Osteoblast (primary cell): ENCODE data around the gene C2orf80. TPM values are rescaled to one million over a fixed set of nuclear protein-coding genes. Genes with fewer than 3 reads are reported as not detected.

ENCODE experiments used
- DNase-seq: peaks from one replicate; pipeline ENCODE4 v3.0.0; 2011; ENCODE audit warnings: low spot score, mixed read lengths; ENCODE audit not compliant: insufficient read length; ENCODE audit errors: missing footprints
- H2AFZ ChIP-seq: 2 replicates; pipeline ENCODE4 v1.6.0; 2011; ENCODE audit warnings: mild to moderate bottlenecking, low read length
- H3K27ac ChIP-seq: 2 replicates; pipeline ENCODE4 v1.5.1; 2011; ENCODE audit warnings: mild to moderate bottlenecking, low read depth, low read length, moderate library complexity
- H3K27me3 ChIP-seq: 2 replicates; pipeline ENCODE4 v1.6.0; 2012; ENCODE audit warnings: mild to moderate bottlenecking, control low read depth, inconsistent platforms, low read length, moderate library complexity; ENCODE audit not compliant: insufficient read depth
- H3K36me3 ChIP-seq: 2 replicates; pipeline ENCODE4 v1.5.1; 2011; ENCODE audit warnings: mild to moderate bottlenecking, low read length, control low read depth, moderate library complexity; ENCODE audit not compliant: insufficient read depth
- H3K4me1 ChIP-seq: 2 replicates; pipeline ENCODE4 v1.5.1; 2011; ENCODE audit warnings: mild to moderate bottlenecking, low read length, control low read depth, moderate library complexity; ENCODE audit not compliant: insufficient read depth
- H3K4me2 ChIP-seq: 2 replicates; pipeline ENCODE4 v1.6.0; 2011; ENCODE audit warnings: mild to moderate bottlenecking, low read length; ENCODE audit not compliant: insufficient read depth
- H3K4me3 ChIP-seq: fragments of 200-600 bp; sonication (generic); 3 replicates; pipeline ENCODE4 v1.5.1; 2012; ENCODE audit warnings: mild to moderate bottlenecking, low read length, inconsistent platforms; ENCODE audit not compliant: insufficient read depth
- H3K79me2 ChIP-seq: 2 replicates; pipeline ENCODE4 v1.6.0; 2012; ENCODE audit warnings: mild to moderate bottlenecking, low read length, control low read depth, inconsistent platforms; ENCODE audit not compliant: insufficient read depth
- H3K9me3 ChIP-seq: 2 replicates; pipeline ENCODE4 v1.5.1; 2011; ENCODE audit warnings: low read depth, low read length, control low read depth
- H4K20me1 ChIP-seq: 2 replicates; pipeline ENCODE4 v1.6.0; 2012; ENCODE audit warnings: mild to moderate bottlenecking, low read length, control low read depth; ENCODE audit not compliant: insufficient read depth
- total RNA-seq: library from RNA; depleted of rRNA; stranded (reverse); fragments of >200 nt; gene quantifications from 2 replicates; pipeline ENCODE4 v1.2.3, GENCODE V29; 2012
- TF ChIP-seq, protein P1 (sequence below): IDR thresholded peaks from 2 replicates; pipeline ENCODE4 v1.5.1; 2011; ENCODE audit warnings: mild to moderate bottlenecking, low read depth, low read length, moderate library complexity; ENCODE audit errors: extremely low read depth

C2orf80 gene
- total RNA-seq, 1 donor, result not detected

DNA sequence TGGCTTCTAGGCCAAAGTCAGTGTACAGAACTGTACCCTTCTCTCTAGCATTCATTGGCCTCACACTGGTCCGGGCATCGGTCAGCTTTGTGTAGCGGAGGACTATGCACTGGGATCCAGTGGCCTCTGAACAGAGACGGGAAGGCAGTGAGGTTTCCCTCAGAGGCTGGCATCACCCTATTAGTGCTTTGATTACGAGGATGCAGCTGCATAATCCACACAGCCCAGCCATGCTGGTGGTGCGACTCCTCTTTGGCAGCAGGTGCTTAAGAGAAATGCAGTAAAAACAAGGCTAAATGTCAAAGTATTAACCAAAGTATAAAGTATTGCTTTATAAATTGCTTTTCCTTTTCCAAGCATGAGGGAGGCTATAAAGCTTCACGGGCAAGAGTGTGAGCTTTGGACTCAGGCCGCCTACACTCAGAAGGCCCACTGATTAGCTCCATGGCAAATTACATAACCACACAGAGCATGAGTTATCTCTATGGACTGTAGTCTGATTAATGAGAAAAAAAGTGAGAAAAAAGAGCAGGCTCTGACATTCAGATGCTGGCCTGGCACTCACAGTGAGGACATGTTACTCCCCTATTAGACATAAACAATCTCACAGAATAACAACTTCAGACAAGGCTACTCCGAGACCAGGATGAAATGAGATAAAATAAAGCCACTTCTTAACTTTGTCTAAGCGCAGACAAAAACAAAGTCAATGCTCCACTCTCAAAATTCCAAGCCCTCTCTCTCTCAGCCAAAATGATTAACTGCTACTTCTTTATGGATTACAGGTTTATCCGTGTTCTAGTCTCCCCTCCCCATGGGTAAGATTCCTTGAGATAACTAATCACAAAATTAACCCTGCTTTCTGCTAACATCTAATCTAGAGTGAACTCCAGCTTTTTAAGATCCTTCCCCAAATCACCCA is 53.8 kb downstream of the C2orf80 start:
- TF ChIP-seq, protein P1, sequence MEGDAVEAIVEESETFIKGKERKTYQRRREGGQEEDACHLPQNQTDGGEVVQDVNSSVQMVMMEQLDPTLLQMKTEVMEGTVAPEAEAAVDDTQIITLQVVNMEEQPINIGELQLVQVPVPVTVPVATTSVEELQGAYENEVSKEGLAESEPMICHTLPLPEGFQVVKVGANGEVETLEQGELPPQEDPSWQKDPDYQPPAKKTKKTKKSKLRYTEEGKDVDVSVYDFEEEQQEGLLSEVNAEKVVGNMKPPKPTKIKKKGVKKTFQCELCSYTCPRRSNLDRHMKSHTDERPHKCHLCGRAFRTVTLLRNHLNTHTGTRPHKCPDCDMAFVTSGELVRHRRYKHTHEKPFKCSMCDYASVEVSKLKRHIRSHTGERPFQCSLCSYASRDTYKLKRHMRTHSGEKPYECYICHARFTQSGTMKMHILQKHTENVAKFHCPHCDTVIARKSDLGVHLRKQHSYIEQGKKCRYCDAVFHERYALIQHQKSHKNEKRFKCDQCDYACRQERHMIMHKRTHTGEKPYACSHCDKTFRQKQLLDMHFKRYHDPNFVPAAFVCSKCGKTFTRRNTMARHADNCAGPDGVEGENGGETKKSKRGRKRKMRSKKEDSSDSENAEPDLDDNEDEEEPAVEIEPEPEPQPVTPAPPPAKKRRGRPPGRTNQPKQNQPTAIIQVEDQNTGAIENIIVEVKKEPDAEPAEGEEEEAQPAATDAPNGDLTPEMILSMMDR, result no peak
- no peak for DNase-seq
- Histone ChIP-seq H3K9me3 (no peaks in the 10 kb centered on the region), H3K4me1 (no peaks in the 10 kb centered on the region), H3K4me3 (no peak overlapping the region), H3K36me3 (no peaks in the 10 kb centered on the region), H2AFZ (no peak overlapping the region), H3K4me2 (no peak overlapping the region), H3K79me2 (no peaks in the 10 kb centered on the region), H4K20me1 (no peaks in the 10 kb centered on the region), H3K27ac (no peak overlapping the region), H3K27me3 (no peaks in the 10 kb centered on the region)

DNA sequence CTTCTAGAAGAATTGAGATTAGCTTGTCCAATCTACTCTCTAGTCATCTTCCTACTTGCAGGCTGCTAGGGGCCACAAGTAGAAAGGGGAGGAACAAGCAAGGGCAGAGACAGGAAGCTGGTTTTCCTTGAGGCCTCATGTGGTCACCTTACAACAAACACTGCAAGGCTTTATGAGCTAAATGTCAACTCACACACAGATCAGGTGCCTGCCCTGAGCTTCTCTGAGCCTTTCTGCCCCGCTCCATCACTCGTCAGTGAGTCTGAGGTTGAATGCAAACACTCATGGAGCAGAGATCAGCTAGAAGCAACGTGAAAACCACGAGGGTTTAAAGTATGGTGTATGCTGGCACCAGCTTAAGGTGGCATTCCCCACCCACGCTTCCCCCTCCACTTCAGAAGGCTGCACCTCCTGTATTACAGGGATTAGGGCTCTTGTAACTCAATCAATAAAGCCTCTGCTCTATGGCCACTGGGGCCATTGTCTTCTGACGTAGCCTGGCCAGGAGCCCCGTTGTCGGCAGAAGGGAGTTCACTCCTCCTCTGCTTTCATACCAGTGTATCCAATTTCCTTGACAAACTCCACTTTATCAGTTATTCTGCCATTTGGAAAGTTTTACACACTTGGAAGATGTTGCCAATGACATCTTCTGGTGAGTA is 54.8 kb downstream of the C2orf80 start:
- DNase-seq, result no peak
- Histone ChIP-seq H3K27me3 (no peaks in the 10 kb centered on the region), H2AFZ (no peak overlapping the region), H3K36me3 (no peaks in the 10 kb centered on the region), H3K27ac (no peak overlapping the region), H4K20me1 (no peaks in the 10 kb centered on the region), H3K9me3 (no peaks in the 10 kb centered on the region), H3K4me2 (no peak overlapping the region), H3K4me3 (no peak overlapping the region), H3K79me2 (no peaks in the 10 kb centered on the region), H3K4me1 (no peaks in the 10 kb centered on the region)
- TF ChIP-seq, protein P1, result no peak

DNA sequence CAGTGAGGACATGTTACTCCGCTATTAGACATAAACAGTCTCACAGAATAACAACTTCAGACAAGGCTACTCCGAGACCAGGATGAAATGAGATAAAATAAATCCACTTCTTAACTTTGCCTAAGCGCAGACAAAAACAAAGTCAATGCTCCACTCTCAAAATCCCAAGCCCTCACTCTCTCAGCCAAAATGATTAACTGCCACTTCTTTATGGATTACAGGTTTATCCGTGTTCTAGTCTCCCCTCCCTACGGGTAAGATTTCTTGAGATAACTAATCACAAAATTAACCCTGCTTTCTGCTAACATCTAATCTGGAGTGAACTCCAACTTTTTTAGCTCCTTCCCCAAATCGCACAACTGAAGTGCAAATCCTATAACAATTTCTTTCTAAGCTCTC is 59.1 kb downstream of the C2orf80 start:
- Histone ChIP-seq H3K36me3 (no peaks in the 10 kb centered on the region), H4K20me1 (no peaks in the 10 kb centered on the region), H3K27ac (no peak overlapping the region), H3K9me3 (no peaks in the 10 kb centered on the region), H3K79me2 (no peaks in the 10 kb centered on the region), H3K4me3 (no peak overlapping the region), H3K27me3 (no peaks in the 10 kb centered on the region), H3K4me2 (no peak overlapping the region), H3K4me1 (no peaks in the 10 kb centered on the region), H2AFZ (no peak overlapping the region)
- no peak for DNase-seq
- TF ChIP-seq, protein P1, result no peak
